H1 (cell line): ENCODE data around the gene TNNI3. TPM values are rescaled to one million over a fixed set of nuclear protein-coding genes. Genes with fewer than 3 reads are reported as not detected.

ENCODE experiments used
- CTCF ChIA-PET: fragments of 300-600 bp; sonication (Branson Sonifier 250); formaldehyde crosslinking; loops from one replicate; lab custom pipeline; 2021; ENCODE audit not compliant: partially characterized antibody; lab: Charles Lee
- POLR2A ChIA-PET: fragments of 300-600 bp; sonication (Branson Sonifier 250); formaldehyde crosslinking; loops from one replicate; lab custom pipeline; 2021; ENCODE audit warnings: inconsistent platforms; ENCODE audit not compliant: partially characterized antibody; lab: Charles Lee
- DNase-seq, 2 experiments: peaks; one replicate each; pipeline versions ENCODE4 v3.0.0 to v3.0.0-alpha.2; 2010 to 2022; ENCODE audit warnings: low spot score in 2 of 2, low read depth in 1 of 2, mixed read lengths in 1 of 2
- FAIRE-seq: peaks from 2 replicates; lab custom pipeline; 2011; peaks lifted over from hg19 to GRCh38; lab: Jason Lieb, UNC
- H2AFZ ChIP-seq: 2 replicates; pipeline ENCODE4 v1.8.1; 2012; ENCODE audit warnings: low read length, inconsistent platforms
- H2AK5ac ChIP-seq: 2 replicates; pipeline ENCODE4 v1.6.1; 2013; ENCODE audit warnings: low read depth, low read length
- H2BK120ac ChIP-seq: replicated peaks from 2 replicates; pipeline ENCODE3; 2013; ENCODE audit warnings: low read depth, low read length, inconsistent platforms
- H2BK12ac ChIP-seq: 2 replicates; pipeline ENCODE4 v1.6.1; 2013; ENCODE audit warnings: low read depth, low read length
- H2BK15ac ChIP-seq: 2 replicates; pipeline ENCODE4 v1.6.1; 2013; ENCODE audit warnings: low read length
- H2BK20ac ChIP-seq: 2 replicates; pipeline ENCODE4 v1.6.1; 2013; ENCODE audit warnings: low read length
- H2BK5ac ChIP-seq: 2 replicates; pipeline ENCODE4 v1.6.1; 2013; ENCODE audit warnings: low read depth, low read length
- H3K14ac ChIP-seq: 2 replicates; pipeline ENCODE4 v1.6.1; 2013; ENCODE audit warnings: inconsistent platforms; ENCODE audit not compliant: insufficient read length
- H3K18ac ChIP-seq: 2 replicates; pipeline ENCODE4 v1.6.1; 2013; ENCODE audit warnings: low read length; ENCODE audit errors: extremely low read depth
- H3K23ac ChIP-seq: 2 replicates; pipeline ENCODE4 v1.6.1; 2013; ENCODE audit warnings: inconsistent platforms; ENCODE audit not compliant: insufficient read length
- H3K23me2 ChIP-seq: 2 replicates; pipeline ENCODE4 v1.6.1; 2013; ENCODE audit warnings: low read depth, low read length
- H3K27ac ChIP-seq: 2 replicates; pipeline ENCODE4 v1.6.1; 2011; ENCODE audit warnings: low read depth, low read length, inconsistent platforms
- H3K27me3 ChIP-seq, 4 experiments: replicated peaks in 1 of 4; 1 replicate in 1 of 4; 2 replicates in 3 of 4; pipeline versions ENCODE4 v1.6.1 to v1.8.1; 2011 to 2013; ENCODE audit warnings: low read length in 3 of 4, mild to moderate bottlenecking in 3 of 4, inconsistent platforms in 2 of 4, mixed read lengths in 2 of 4, moderate library complexity in 1 of 4; ENCODE audit not compliant: control insufficient read depth in 3 of 4, insufficient read depth in 3 of 4; ENCODE audit errors: extremely low read depth in 1 of 4
- H3K36me3 ChIP-seq, 4 experiments: 2 replicates each; pipeline versions ENCODE4 v1.6.1 to v1.8.1; 2011 to 2013; ENCODE audit warnings: mild to moderate bottlenecking in 4 of 4, low read length in 3 of 4, moderate library complexity in 2 of 4, control low read depth in 1 of 4, inconsistent platforms in 1 of 4; ENCODE audit not compliant: insufficient read depth in 4 of 4, control insufficient read depth in 2 of 4
- H3K4ac ChIP-seq: replicated peaks from 2 replicates; pipeline ENCODE3; 2013; ENCODE audit warnings: low read length, low read depth, mixed read lengths, inconsistent platforms; ENCODE audit not compliant: insufficient read length
- H3K4me1 ChIP-seq, 4 experiments: replicated peaks in 1 of 4; 1 replicate in 1 of 4; 2 replicates in 3 of 4; pipeline versions ENCODE4 v1.6.1 to v1.8.1; 2011 to 2013; ENCODE audit warnings: low read length in 3 of 4, inconsistent platforms in 2 of 4, mixed read lengths in 1 of 4; ENCODE audit not compliant: insufficient read depth in 4 of 4, control insufficient read depth in 3 of 4
- H3K4me2 ChIP-seq, 2 experiments: 2 replicates each; pipeline versions ENCODE4 v1.6.1 to v1.8.1; 2011 to 2013; ENCODE audit warnings: low read depth in 2 of 2, low read length in 2 of 2, control low read depth in 1 of 2, inconsistent platforms in 1 of 2, mild to moderate bottlenecking in 1 of 2; ENCODE audit not compliant: insufficient read depth in 1 of 2
- H3K4me3 ChIP-seq, 4 experiments: fragments of 200-600, 300-600 bp in 1 of 4; sonication (generic), shearing (Covaris generic), sonication (Bioruptor Twin) in 1 of 4; 2 replicates each; pipeline versions ENCODE4 v1.5.1 to v1.8.1; 2011 to 2016; ENCODE audit warnings: low read length in 4 of 4, low read depth in 3 of 4, control low read depth in 2 of 4, inconsistent platforms in 2 of 4, mild to moderate bottlenecking in 2 of 4, mixed read lengths in 1 of 4, moderate library complexity in 1 of 4; ENCODE audit not compliant: insufficient read depth in 2 of 4; ENCODE audit errors: extremely low read depth in 1 of 4
- H3K56ac ChIP-seq: replicated peaks from 2 replicates; pipeline ENCODE3; 2013; ENCODE audit warnings: low read depth, mild to moderate bottlenecking, mixed read lengths, low read length, inconsistent platforms; ENCODE audit not compliant: insufficient read length
- H3K79me1 ChIP-seq: 2 replicates; pipeline ENCODE4 v1.6.1; 2013; ENCODE audit warnings: low read depth, low read length, control low read depth
- H3K79me2 ChIP-seq, 2 experiments: 2 replicates each; pipeline versions ENCODE4 v1.6.1 to v1.8.1; 2012 to 2013; ENCODE audit warnings: low read length in 2 of 2, mild to moderate bottlenecking in 2 of 2, inconsistent platforms in 1 of 2; ENCODE audit not compliant: insufficient read depth in 2 of 2, control insufficient read depth in 1 of 2
- H3K9ac ChIP-seq, 4 experiments: replicated peaks in 1 of 4; 1 replicate in 1 of 4; 2 replicates in 3 of 4; pipeline versions ENCODE4 v1.6.1 to v1.8.1; 2011 to 2013; ENCODE audit warnings: low read depth in 3 of 4, low read length in 3 of 4, control low read depth in 2 of 4, mild to moderate bottlenecking in 2 of 4, moderate library complexity in 2 of 4, inconsistent platforms in 1 of 4; ENCODE audit errors: extremely low read depth in 1 of 4
- H3K9me3 ChIP-seq, 2 experiments: 2 replicates each; pipeline versions ENCODE4 v1.6.1 to v1.8.1; 2012 to 2013; ENCODE audit warnings: mild to moderate bottlenecking in 2 of 2, moderate library complexity in 2 of 2, control low read depth in 1 of 2, inconsistent platforms in 1 of 2, low read depth in 1 of 2, low read length in 1 of 2, mixed read lengths in 1 of 2; ENCODE audit not compliant: insufficient read depth in 2 of 2
- H4K20me1 ChIP-seq, 2 experiments: replicated peaks in 1 of 2; 2 replicates each; pipeline versions ENCODE3 to v1.8.1; 2011 to 2013; ENCODE audit warnings: inconsistent platforms in 2 of 2, low read length in 2 of 2, mild to moderate bottlenecking in 1 of 2; ENCODE audit not compliant: insufficient read depth in 2 of 2, control insufficient read depth in 1 of 2
- H4K5ac ChIP-seq: 2 replicates; pipeline ENCODE4 v1.6.1; 2013; ENCODE audit warnings: low read length, low read depth, mixed read lengths, inconsistent platforms; ENCODE audit not compliant: insufficient read length
- H4K8ac ChIP-seq: 2 replicates; pipeline ENCODE4 v1.8.0; 2013; ENCODE audit warnings: mild to moderate bottlenecking, moderate library complexity, low read length, inconsistent platforms; ENCODE audit not compliant: insufficient read depth; ENCODE audit errors: extremely low read depth
- H4K91ac ChIP-seq: replicated peaks from 2 replicates; pipeline ENCODE3; 2013; ENCODE audit warnings: low read length, mixed read lengths, inconsistent platforms; ENCODE audit not compliant: insufficient read length
- ASH2L ChIP-seq: fragments of 200-600, 300-600 bp; sonication (generic); IDR thresholded peaks from one replicate; pipeline ENCODE4 v1.7.1; 2017; ENCODE audit warnings: low read length
- ATF3 ChIP-seq: IDR thresholded peaks from 2 replicates; pipeline ENCODE4 v1.6.1; 2011; ENCODE audit warnings: low read depth, mild to moderate bottlenecking, low read length; ENCODE audit not compliant: insufficient read depth
- BACH1 ChIP-seq: IDR thresholded peaks from 2 replicates; pipeline ENCODE4 v1.6.1; 2012; ENCODE audit warnings: low read length, improper control_type of control experiment
- CHD1 ChIP-seq: IDR thresholded peaks from 2 replicates; pipeline ENCODE4 v1.6.1; 2012; ENCODE audit warnings: low read depth, low read length, improper control_type of control experiment
- CREB1 ChIP-seq: IDR thresholded peaks from 2 replicates; pipeline ENCODE4 v1.6.1; 2012; ENCODE audit warnings: inconsistent platforms
- HDAC2 ChIP-seq, 2 experiments: fragments of 300-600 bp in 1 of 2; sonication (generic) in 1 of 2; IDR thresholded peaks; 2 replicates each; pipeline ENCODE4 v1.6.1; 2011 to 2012; ENCODE audit warnings: low read depth in 2 of 2, low read length in 2 of 2, mild to moderate bottlenecking in 2 of 2, moderate library complexity in 2 of 2, borderline replicate concordance in 1 of 2, inconsistent platforms in 1 of 2
- POLR2A ChIP-seq, 2 experiments: IDR thresholded peaks; 1 replicate in 1 of 2; 2 replicates in 1 of 2; pipeline ENCODE4 v1.6.1; 2011; ENCODE audit warnings: low read depth in 2 of 2, low read length in 2 of 2, mild to moderate bottlenecking in 2 of 2; ENCODE audit errors: control extremely low read depth in 1 of 2
- SP1 ChIP-seq: IDR thresholded peaks from 2 replicates; pipeline ENCODE4 v1.6.1; 2011; ENCODE audit warnings: low read depth, low read length
- TAF7 ChIP-seq: optimal IDR thresholded peaks from 2 replicates; pipeline ENCODE3; 2011; ENCODE audit warnings: low read depth, mild to moderate bottlenecking, inconsistent platforms, low read length, moderate library complexity, borderline replicate concordance
- WGBS, 2 experiments: shearing (Covaris generic) in 1 of 2; methylation state at CpG; one replicate each; pipeline versions ENCODE4 v1.1.6 to v1.1.7; 2013 to 2015; ENCODE audit warnings: low lambda C conversion rate in 2 of 2, mixed read lengths in 2 of 2, inconsistent platforms in 1 of 2, low coverage in 1 of 2, missing lambda C conversion rate in 1 of 2; ENCODE audit not compliant: insufficient replicate concordance in 2 of 2, insufficient coverage in 1 of 2, insufficient read length in 1 of 2; ENCODE audit errors: extremely low coverage in 1 of 2, missing lambda C conversion rate in 1 of 2; 5-methylcytosine and 5-hydroxymethylcytosine counted together
- polyA plus RNA-seq, 7 experiments: library from polyadenylated mRNA; depleted of rRNA in 3 of 7; stranded (reverse) in 5 of 7; unstranded in 2 of 7; fragments of >200 nt in 5 of 7; fragments of 200-250 nt in 2 of 7; gene quantifications; 1 replicate in 5 of 7; 2 replicates in 1 of 7; 4 replicates in 1 of 7; pipeline versions ENCODE4 v1.2.1 to v1.2.3, GENCODE V29; 2011 to 2013; ENCODE audit warnings: missing spikeins in 2 of 7, mixed read lengths in 2 of 7
- total RNA-seq: library from RNA; stranded (reverse); fragmentation: NEBNext Ultra II Directional; extraction: Animal tissue kit (Norgen Biotek cat#: 25700); gene quantifications from 2 replicates; pipeline ENCODE4 v1.2.1, GENCODE V29; 2021
- TF ChIP-seq, protein P1 (sequence below): IDR thresholded peaks from 2 replicates; pipeline ENCODE4 v1.6.1; 2012; ENCODE audit warnings: inconsistent platforms

TNNI3 gene
- total and polyA plus RNA-seq, 2 of the 8 experiments (the other 6 are each of a cell fraction or from before 2014, with no cell fraction given) = 16.9 to 56.0 TPM

- Histone ChIP-seq H3K79me1 (peaks cover 3% of the 10 kb centered on the region; the same call in 1 of the 2 replicates), H2BK20ac (no peak overlapping the region), H3K23ac (no peak overlapping the region), H3K4me2 (peak overlapping the region; percentile 82 to 94), H3K9ac (no peak overlapping the region; a peak in 2 of 7 replicates), H3K4me1 (peaks cover 3 to 22% (median 8%) of the 10 kb centered on the region in 4 experiments), H2BK15ac (0 out of 2 replicates have a peak overlapping the region, but pooled peaks have one; percentile 88), H3K9me3 (peaks cover 0 to 4% of the 10 kb centered on the region in 2 experiments; a peak in 1 of 4 replicates), H4K8ac (peak overlapping the region; percentile 60), H3K18ac (peak overlapping the region; percentile 65; the same call in 1 of the 2 replicates), H3K4ac (no peak overlapping the region), H4K91ac (no peak overlapping the region), H3K36me3 (peaks cover 0 to 5% (median 2%) of the 10 kb centered on the region in 4 experiments; a peak in 2 of 8 replicates), H2AK5ac (no peak overlapping the region), H3K14ac (no peak overlapping the region), H3K79me2 (no peaks in the 10 kb centered on the region), H2BK5ac (peak overlapping the region; percentile 61; the same call in 1 of the 2 replicates), H3K27me3 (peaks cover 3 to 6% (median 5%) of the 10 kb centered on the region in 4 experiments; a peak in 6 of 7 replicates), H3K23me2 (peaks cover 10% of the 10 kb centered on the region; the same call in 1 of the 2 replicates), H3K27ac (no peak overlapping the region), H4K20me1 (no peaks in the 10 kb centered on the region), H2BK12ac (no peak overlapping the region), H2AFZ (peak overlapping the region; percentile 47; the same call in 1 of the 2 replicates), H3K4me3 (peak overlapping the region; percentile 53 to 67 (median 66)), H2BK120ac (no peak overlapping the region), H3K56ac (peak overlapping the region; percentile 49), H4K5ac (no peak overlapping the region)
- ChIA-PET POLR2A (interaction anchor here (0.6 to 3.2 kb wide), 6 partner anchors 9 to 689 kb away, joined by 3 to 19 read pairs (median 4); partner anchors contain the start of gene UBE2S), CTCF (interaction anchor here (0.9 to 1.3 kb wide), 4 partner anchors 9 to 147 kb away, joined by 3 to 9 read pairs (median 5); no protein-coding TSS in a partner anchor)
- peak; percentile 92 for FAIRE-seq
- 5% methylated on average over 24 of the region's 52 CpGs; no CpG with 5 or more reads in 1 of the 2 experiments for WGBS, 2 experiments
- DNase-seq = peak in 1 of 2 experiments; percentile 99
- TF ChIP-seq SP1 = no peak; the same call in none of the 2 replicates
- no peak for TF ChIP-seq HDAC2 (IDR thresholded peaks at IDR 0.05; ENCODE audit: borderline replicate concordance in 1 of 2, low read depth in 2 of 2, low read length in 2 of 2)
- no peak for TF ChIP-seq TAF7
- no peak for TF ChIP-seq ATF3
- 0 out of 3 replicates have a peak, but pooled peaks of 1 of the 2 experiments have one; percentile 23 for TF ChIP-seq POLR2A (IDR thresholded peaks at IDR 0.05; ENCODE audit: control extremely low read depth in 1 of 2, low read depth in 2 of 2, low read length in 2 of 2)
- TF ChIP-seq ASH2L = no peak
- TF ChIP-seq CHD1 = no peak
- TF ChIP-seq, protein P1, sequence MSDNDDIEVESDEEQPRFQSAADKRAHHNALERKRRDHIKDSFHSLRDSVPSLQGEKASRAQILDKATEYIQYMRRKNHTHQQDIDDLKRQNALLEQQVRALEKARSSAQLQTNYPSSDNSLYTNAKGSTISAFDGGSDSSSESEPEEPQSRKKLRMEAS = peak; percentile 59; the same call in 1 of the 2 replicates
- peak; percentile 9; the same call in 1 of the 2 replicates for TF ChIP-seq CREB1
- no peak for TF ChIP-seq BACH1
Observed at GRCh38 chr19:55156202-55157063, 1.1 kb downstream of the TNNI3 start.
